Neural cell (in vitro differentiated cells): ENCODE measurements around the gene PLEKHD1. TPM values are rescaled to one million over a fixed set of nuclear protein-coding genes. Genes with fewer than 3 reads are reported as not detected.

Source experiments
- H2AFZ ChIP-seq: fragments of 200-600, 300-800 bp; sonication (generic), shearing (Covaris generic); 2 replicates; pipeline ENCODE4 v1.6.0; 2014; ENCODE audit warnings: low read depth, mild to moderate bottlenecking, antibody characterized with exemption, low read length, moderate library complexity
- H3F3A ChIP-seq: fragments of 200-600 bp; shearing (Covaris generic); 2 replicates; pipeline ENCODE4 v1.6.1; 2016; ENCODE audit warnings: mild to moderate bottlenecking, moderate library complexity, mixed read lengths, antibody characterized with exemption, low read length; ENCODE audit not compliant: insufficient read depth, poor library complexity, severe bottlenecking
- H3K27ac ChIP-seq: fragments of 200-600, 300-800 bp; sonication (generic), shearing (Covaris generic); 2 replicates; pipeline ENCODE4 v1.5.1; 2014; ENCODE audit warnings: mild to moderate bottlenecking, low read length, moderate library complexity
- H3K27me3 ChIP-seq: fragments of 300-800, 200-600 bp; sonication (generic), shearing (Covaris generic); 2 replicates; pipeline ENCODE4 v1.6.0; 2014; ENCODE audit warnings: mild to moderate bottlenecking, low read depth, low read length, moderate library complexity; ENCODE audit not compliant: insufficient read depth
- H3K36me3 ChIP-seq: fragments of 300-800, 200-600 bp; sonication (generic), shearing (Covaris generic); 2 replicates; pipeline ENCODE4 v1.5.1; 2014; ENCODE audit warnings: mild to moderate bottlenecking, antibody characterized with exemption, low read length, moderate library complexity; ENCODE audit not compliant: insufficient read depth
- H3K4me2 ChIP-seq: fragments of 300-800, 200-600 bp; sonication (generic), shearing (Covaris generic); 2 replicates; pipeline ENCODE4 v1.6.0; 2014; ENCODE audit warnings: mild to moderate bottlenecking, low read length
- H3K4me3 ChIP-seq: fragments of 300-800, 200-600 bp; sonication (generic), shearing (Covaris generic); 2 replicates; pipeline ENCODE4 v1.5.1; 2014; ENCODE audit warnings: mild to moderate bottlenecking, low read length, moderate library complexity
- H3K79me2 ChIP-seq: fragments of 200-600 bp; shearing (Covaris generic); replicated peaks from 2 replicates; pipeline ENCODE4 v1.6.0; 2014; ENCODE audit warnings: mild to moderate bottlenecking, low read length, moderate library complexity; ENCODE audit not compliant: insufficient read depth
- H3K9ac ChIP-seq: fragments of 300-800, 200-600 bp; sonication (generic), shearing (Covaris generic); 2 replicates; pipeline ENCODE4 v1.6.1; 2016; ENCODE audit warnings: mild to moderate bottlenecking, low read length, mixed read lengths
- H3K9me2 ChIP-seq: fragments of 200-600 bp; shearing (Covaris generic); 2 replicates; pipeline ENCODE4 v1.6.1; 2016; ENCODE audit warnings: mild to moderate bottlenecking, low read length, mixed read lengths; ENCODE audit not compliant: insufficient read depth
- H3K9me3 ChIP-seq: fragments of 200-600, 300-800 bp; sonication (generic), shearing (Covaris generic); 2 replicates; pipeline ENCODE4 v1.6.1; 2016; ENCODE audit warnings: mild to moderate bottlenecking, mixed run types, low read length, moderate library complexity, mixed read lengths
- H4K20me1 ChIP-seq: fragments of 200-600 bp; shearing (Covaris generic); 2 replicates; pipeline ENCODE4 v1.6.1; 2016; ENCODE audit warnings: mild to moderate bottlenecking, mixed run types; ENCODE audit not compliant: insufficient read depth
- CTCF ChIP-seq: fragments of 450-650 bp; IDR thresholded peaks from 2 replicates; pipeline ENCODE4 v1.5.1; 2014; ENCODE audit warnings: antibody characterized with exemption, mild to moderate bottlenecking, moderate library complexity; ENCODE audit not compliant: poor library complexity, severe bottlenecking
- EP300 ChIP-seq: fragments of 450-650 bp; conservative IDR thresholded peaks from 2 replicates; pipeline ENCODE4 v1.6.1; 2014; ENCODE audit warnings: antibody characterized with exemption, mild to moderate bottlenecking, moderate library complexity; ENCODE audit not compliant: poor library complexity, severe bottlenecking
- EZH2 ChIP-seq: fragments of 200-600, 300-800 bp; shearing (Covaris generic), sonication (generic); IDR thresholded peaks from 2 replicates; pipeline ENCODE4 v1.6.1; 2014; ENCODE audit warnings: antibody characterized with exemption, low read length, borderline replicate concordance, mild to moderate bottlenecking; ENCODE audit not compliant: insufficient read depth, poor library complexity, severe bottlenecking
- MXI1 ChIP-seq: fragments of 450-650 bp; conservative IDR thresholded peaks from 2 replicates; pipeline ENCODE4 v1.6.1; 2014; ENCODE audit warnings: antibody characterized with exemption, mild to moderate bottlenecking; ENCODE audit not compliant: poor library complexity, severe bottlenecking
- POLR2AphosphoS5 ChIP-seq: IDR thresholded peaks from 2 replicates; pipeline ENCODE4 v1.6.1; 2012
- RAD21 ChIP-seq: fragments of 450-650 bp; conservative IDR thresholded peaks from 2 replicates; pipeline ENCODE4 v1.6.1; 2014; ENCODE audit warnings: antibody characterized with exemption, mild to moderate bottlenecking, moderate library complexity
- REST ChIP-seq: IDR thresholded peaks from 2 replicates; pipeline ENCODE4 v1.6.1; 2012; ENCODE audit warnings: borderline replicate concordance
- SMC3 ChIP-seq: fragments of 450-650 bp; conservative IDR thresholded peaks from 2 replicates; pipeline ENCODE4 v1.6.1; 2014; ENCODE audit warnings: antibody characterized with exemption, mild to moderate bottlenecking, moderate library complexity; ENCODE audit not compliant: poor library complexity
- TAF1 ChIP-seq: IDR thresholded peaks from 2 replicates; pipeline ENCODE4 v1.6.1; 2012; ENCODE audit warnings: low read depth
- polyA plus RNA-seq: library from polyadenylated mRNA; depleted of rRNA; stranded (reverse); fragments of >200 nt; gene quantifications from 2 replicates; pipeline ENCODE4 v1.2.3, GENCODE V29; 2014

PLEKHD1 gene
- polyA plus RNA-seq, 1 donor from 2014 or later: 0.52 TPM

GRCh38 chr14:69487226-69487625 is 2.7 kb downstream of the PLEKHD1 start:
- peaks cover 44% of the 10 kb centered on the region for H3K27me3 ChIP-seq
- no peak overlapping the region for H3K27ac ChIP-seq
- H3K79me2 ChIP-seq: no peaks in the 10 kb centered on the region
- TF ChIP-seq MXI1 (no peak), POLR2AphosphoS5 (no peak), EZH2 (no peak), RAD21 (no peak), EP300 (no peak), TAF1 (no peak), SMC3 (no peak), CTCF (no peak), REST (no peak)
- no peaks in the 10 kb centered on the region for H3K9me2 ChIP-seq
- H4K20me1 ChIP-seq: no peaks in the 10 kb centered on the region
- H3K9me3 ChIP-seq: no peaks in the 10 kb centered on the region
- no peak overlapping the region for H2AFZ ChIP-seq
- H3F3A ChIP-seq: no peaks in the 10 kb centered on the region
- no peak overlapping the region for H3K4me2 ChIP-seq
- no peaks in the 10 kb centered on the region for H3K36me3 ChIP-seq
- no peak overlapping the region for H3K9ac ChIP-seq
- H3K4me3 ChIP-seq: no peak overlapping the region

DNA sequence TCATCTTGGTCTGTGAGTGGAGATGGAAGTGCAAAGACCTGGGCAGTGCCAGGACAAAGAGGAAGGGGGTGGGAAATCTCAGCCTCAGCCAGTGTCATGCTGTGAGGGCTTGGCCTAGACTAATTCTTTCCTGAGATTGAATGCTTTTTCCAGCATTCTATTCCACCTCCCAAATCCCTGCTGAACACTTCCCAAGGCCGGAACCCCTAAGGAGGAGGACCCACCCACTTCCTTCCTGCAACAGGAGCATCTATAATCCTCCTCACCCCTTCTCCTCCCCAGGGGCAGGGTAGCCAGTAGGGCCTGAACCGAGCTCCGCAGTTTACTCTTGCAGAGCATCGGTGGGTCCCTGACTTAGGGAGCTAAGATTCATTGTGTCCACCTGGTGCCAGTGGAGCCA is 3.2 kb downstream of the PLEKHD1 start:
- Histone ChIP-seq H4K20me1 (no peaks in the 10 kb centered on the region), H3F3A (no peaks in the 10 kb centered on the region), H3K9ac (no peak overlapping the region), H3K9me2 (no peaks in the 10 kb centered on the region), H2AFZ (no peak overlapping the region), H3K79me2 (no peaks in the 10 kb centered on the region), H3K27me3 (peaks cover 38% of the 10 kb centered on the region), H3K27ac (no peak overlapping the region), H3K36me3 (no peaks in the 10 kb centered on the region), H3K4me2 (no peak overlapping the region), H3K4me3 (no peak overlapping the region), H3K9me3 (no peaks in the 10 kb centered on the region)
- TF ChIP-seq REST (no peak), MXI1 (no peak), EZH2 (no peak), RAD21 (no peak), SMC3 (no peak)
